ENCODE data around the gene DNMT3A.

- TF ChIP-seq CTCF (conservative IDR thresholded peaks at IDR 0.05; ENCODE audit: low read depth, low read length) (no peak), EZH2 (IDR thresholded peaks at IDR 0.05; ENCODE audit: low read length, unreplicated experiment) (no peak)
Measured at GRCh38 chr2:25236736-25237135, 105.0 kb downstream of the DNMT3A start.

All from PC-3 (cell line).